Astrocyte of the cerebellum (primary cell): ENCODE measurements around the gene SLMAP.

Experiments
- DNase-seq: peaks from one replicate; pipeline ENCODE4 v3.0.0-alpha.2; 2011; ENCODE audit warnings: low read depth
- H3K4me3 ChIP-seq: 2 replicates; pipeline ENCODE4 v1.5.1; 2011; ENCODE audit warnings: mild to moderate bottlenecking, low read depth, low read length, moderate library complexity
- CTCF ChIP-seq: IDR thresholded peaks from 2 replicates; pipeline ENCODE4 v1.5.1; 2012; ENCODE audit warnings: low read length, low read depth, moderate library complexity, mild to moderate bottlenecking; ENCODE audit errors: missing control alignments
- in situ Hi-C: cut with HindIII; loops from 2 replicates; pipeline ENCODE4 v1.10.0; 2017; ENCODE audit warnings: low sequenced_read_pairs

Gene SLMAP

GRCh38 chr3:57718118-57718517 is 38.0 kb upstream of the SLMAP start:
- in situ Hi-C loops: no loop called here
- no peak for DNase-seq
- no peak for TF ChIP-seq CTCF
- no peak overlapping the region for H3K4me3 ChIP-seq

GRCh38 chr3:57726397-57726796 is 29.7 kb upstream of the SLMAP start:
- DNase-seq: no peak
- H3K4me3 ChIP-seq: no peak overlapping the region
- in situ Hi-C loops: no loop called here
- TF ChIP-seq CTCF: no peak

GRCh38 chr3:57727106-57727505 is 29.0 kb upstream of the SLMAP start:
- TF ChIP-seq CTCF: no peak
- no peak overlapping the region for H3K4me3 ChIP-seq
- in situ Hi-C loops: no loop called here
- no peak for DNase-seq

GRCh38 chr3:57729334-57730045 is 26.6 kb upstream of the SLMAP start:
- DNase-seq: no peak
- H3K4me3 ChIP-seq: no peak overlapping the region
- TF ChIP-seq CTCF: no peak
- in situ Hi-C loops: no loop called here

GRCh38 chr3:57730682-57731081 is 25.4 kb upstream of the SLMAP start:
- in situ Hi-C loops: no loop called here
- no peak overlapping the region for H3K4me3 ChIP-seq
- no peak for DNase-seq
- TF ChIP-seq CTCF: no peak

- DNase-seq: no peak
- no peak overlapping the region for H3K4me3 ChIP-seq
- TF ChIP-seq CTCF: no peak
- in situ Hi-C loops: no loop called here
Measured at GRCh38 chr3:57731311-57731710, 24.8 kb upstream of the SLMAP start.

- DNase-seq: no peak
- no peak overlapping the region for H3K4me3 ChIP-seq
- TF ChIP-seq CTCF: no peak
- in situ Hi-C loops: no loop called here
Measured at GRCh38 chr3:57733790-57734189, 22.3 kb upstream of the SLMAP start.
